Forelimb muscle (tissue), 1 donor: Measurements from ENCODE around the gene WSCD2. TPM values are rescaled to one million over a fixed set of nuclear protein-coding genes. Genes with fewer than 3 reads are reported as not detected.
"Not testable (repeated sequence)": the region's sequence is repeated elsewhere in the genome, so short reads cannot be mapped to it uniquely, and the experiment has no call there.

Experiments used
- DNase-seq: peaks from one replicate; pipeline ENCODE4 v3.0.0-alpha.2; 2013; ENCODE audit warnings: low read depth
- polyA plus RNA-seq: library from polyadenylated mRNA; unstranded; fragments of 120-200 nt; gene quantifications from one replicate; pipeline ENCODE4 v1.2.1, GENCODE V29; 2013; ENCODE audit not compliant: insufficient read length

The WSCD2 gene
- polyA plus RNA-seq, 1 donor, result 1.9 TPM

GRCh38 chr12:108196319-108196718, 67.2 kb downstream of the WSCD2 start:
- DNase-seq, result no peak

- DNase-seq, result no peak
These were observed 67.8 kb downstream of the WSCD2 start for GRCh38 chr12:108196921-108197320.

- DNase-seq, result no peak
These were observed 69.0 kb downstream of the WSCD2 start for GRCh38 chr12:108198043-108198442.

GRCh38 chr12:108199106-108199505, 70.0 kb downstream of the WSCD2 start:
- DNase-seq, result no peak

- DNase-seq, result no peak
These were observed 72.7 kb downstream of the WSCD2 start for GRCh38 chr12:108201808-108202207.

GRCh38 chr12:108204117-108204987, 75.3 kb downstream of the WSCD2 start:
- no peak for DNase-seq

GRCh38 chr12:108205864-108206263, 76.8 kb downstream of the WSCD2 start:
- DNase-seq, result no peak

GRCh38 chr12:108207791-108208730, 79.0 kb downstream of the WSCD2 start:
- no peak for DNase-seq

GRCh38 chr12:108210001-108210400, 80.9 kb downstream of the WSCD2 start:
- no peak for DNase-seq

GRCh38 chr12:108211157-108211556, 82.1 kb downstream of the WSCD2 start:
- no peak for DNase-seq

GRCh38 chr12:108213871-108214445, 84.9 kb downstream of the WSCD2 start:
- DNase-seq, result no peak

GRCh38 chr12:108214486-108214885, 85.4 kb downstream of the WSCD2 start:
- peak; percentile 5 for DNase-seq

- no peak for DNase-seq
These were observed 86.4 kb downstream of the WSCD2 start for GRCh38 chr12:108215458-108215857.

GRCh38 chr12:108218921-108219320, 89.8 kb downstream of the WSCD2 start:
- DNase-seq, result no peak

- DNase-seq, result not testable (repeated sequence)
These were observed 96.0 kb downstream of the WSCD2 start for GRCh38 chr12:108225101-108225500.

- no peak for DNase-seq
These were observed 97.8 kb downstream of the WSCD2 start for GRCh38 chr12:108226866-108227265.

- DNase-seq, result no peak
These were observed 99.7 kb downstream of the WSCD2 start for GRCh38 chr12:108228746-108229145.

- no peak for DNase-seq
These were observed 102.2 kb downstream of the WSCD2 start for GRCh38 chr12:108231109-108231905.

- DNase-seq, result no peak
These were observed 102.9 kb downstream of the WSCD2 start for GRCh38 chr12:108231909-108232434.

GRCh38 chr12:108232565-108232964, 103.5 kb downstream of the WSCD2 start:
- DNase-seq, result no peak

GRCh38 chr12:108234158-108234557, 105.1 kb downstream of the WSCD2 start:
- no peak for DNase-seq
